Measurements from ENCODE around the gene CHPF2.

- no peak for TF ChIP-seq POLR2A (IDR thresholded peaks at IDR 0.05)
- no peak for TF ChIP-seq CTCF (IDR thresholded peaks at IDR 0.05)
Observed at GRCh38 chr7:151280388-151281019, 48.2 kb downstream of the CHPF2 start.
